Measurements from ENCODE around the gene APOA4. TPM values are rescaled to one million over a fixed set of nuclear protein-coding genes. Genes with fewer than 3 reads are reported as not detected.

The APOA4 gene
- not detected for polyA plus RNA-seq (2012; ENCODE audit: insufficient read depth, insufficient read length)

DNA sequence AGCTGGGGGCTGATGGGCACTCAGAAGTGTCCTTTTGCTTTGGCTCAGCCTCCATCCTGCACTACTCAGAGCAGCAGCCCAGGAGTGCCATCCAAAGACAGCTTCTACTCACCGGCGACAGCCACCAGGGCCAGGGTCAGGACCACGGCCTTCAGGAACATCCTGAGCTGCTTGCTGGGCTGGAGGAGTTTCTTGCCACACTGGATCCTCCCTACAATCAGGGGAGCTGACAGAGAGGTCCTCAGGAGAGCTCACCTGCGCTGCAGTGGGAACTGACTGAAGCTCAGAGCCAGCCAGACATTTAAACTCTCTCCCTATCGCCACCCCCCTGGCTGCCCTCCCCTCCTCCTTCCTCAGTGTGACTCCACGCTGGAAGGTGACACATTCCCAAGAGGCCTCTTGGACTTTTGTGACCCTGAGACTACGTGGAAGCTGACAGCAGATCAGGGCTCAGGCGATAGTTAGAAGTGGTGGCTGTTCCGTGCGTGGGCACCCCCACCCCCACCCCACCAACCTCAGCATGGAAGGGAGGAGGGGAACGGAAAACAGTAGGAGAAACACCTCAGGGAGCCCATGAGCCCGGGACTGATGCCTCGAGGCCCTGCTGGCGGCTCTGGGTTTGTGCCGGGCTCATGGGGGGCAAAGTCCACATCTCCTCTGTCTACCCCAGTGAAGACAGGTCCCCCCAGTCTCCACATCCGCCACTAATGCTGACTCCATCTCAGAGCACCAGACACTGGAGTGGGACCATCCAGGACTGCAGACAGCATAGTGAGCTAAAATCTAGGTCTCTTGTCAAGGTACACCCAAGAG, at the start of gene APOA4:
Gene APOA4 (minus strand): TSS at position 274 of the 813 bp plus-strand sequence. CDS start 113 bp downstream, at position 161.
- no peak within 1 kb of the TSS for H3K4me3 ChIP-seq (ENCODE audit: low read length)
- no peak for DNase-seq (ENCODE audit: low read depth, low spot score)

DNA sequence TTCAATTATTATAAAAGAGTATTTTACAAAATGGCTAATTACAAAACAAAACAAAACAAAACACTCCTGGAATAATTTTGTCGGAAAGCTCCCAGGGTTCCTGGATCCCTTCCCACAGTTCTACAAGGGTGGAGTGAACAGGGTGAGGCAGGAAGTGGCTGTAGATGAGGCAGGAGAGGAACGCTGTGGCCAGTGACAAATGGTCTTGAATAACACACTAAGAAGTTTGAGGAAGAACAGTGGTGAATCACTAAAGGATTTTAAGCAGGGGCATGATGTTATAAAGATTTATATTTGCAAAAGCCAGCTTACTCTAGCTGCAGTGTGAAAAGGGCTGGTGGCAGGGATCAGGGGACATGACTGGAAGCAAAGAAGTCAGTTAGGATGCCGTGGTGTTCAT, 48.1 kb upstream of the APOA4 start:
- no peak overlapping the region for H3K4me3 ChIP-seq (ENCODE audit: low read length)
- no peak for DNase-seq (ENCODE audit: low read depth, low spot score)

DNA sequence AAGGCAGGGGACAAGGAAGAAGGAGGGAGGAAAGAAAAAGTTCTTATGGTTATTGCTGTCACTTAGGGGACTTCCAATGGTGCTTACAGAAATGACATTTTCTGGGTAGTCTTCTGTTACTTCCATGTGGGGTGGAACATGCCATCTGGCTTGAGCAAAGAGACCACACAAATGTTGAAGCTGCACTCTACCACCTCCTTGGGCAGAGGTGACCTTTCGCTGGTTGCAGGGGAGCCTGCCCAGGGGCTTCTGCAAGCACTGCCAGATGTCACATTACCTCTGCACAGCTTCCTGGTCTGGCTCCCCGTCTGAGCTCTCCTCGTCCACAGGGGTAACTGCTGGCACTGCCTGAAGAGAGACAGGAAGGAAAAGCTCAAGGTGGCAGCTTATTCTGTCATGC, 47.0 kb upstream of the APOA4 start:
- DNase-seq (ENCODE audit: low read depth, low spot score) = no peak
- H3K4me3 ChIP-seq (ENCODE audit: low read length) = no peak overlapping the region

DNA sequence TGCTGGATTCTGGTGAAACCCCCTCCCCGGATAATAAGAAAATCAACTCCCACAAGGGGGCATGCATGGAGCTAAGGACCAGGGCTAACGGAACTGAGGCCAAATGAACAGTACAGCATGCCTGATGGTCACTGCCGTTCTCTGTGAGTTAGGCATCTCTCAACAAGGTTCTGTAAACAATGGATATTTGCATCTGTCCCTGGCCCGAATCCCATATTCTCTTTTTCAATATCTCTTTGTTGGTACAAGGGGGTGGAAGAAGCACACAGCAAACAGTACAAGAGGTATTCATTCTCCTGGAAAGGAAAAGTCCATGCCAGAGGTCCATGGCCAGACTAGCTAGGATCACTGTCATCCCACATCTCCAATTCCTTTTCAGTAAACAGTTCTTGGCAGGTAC, 46.5 kb upstream of the APOA4 start:
- no peak for DNase-seq (ENCODE audit: low read depth, low spot score)
- no peak overlapping the region for H3K4me3 ChIP-seq (ENCODE audit: low read length)

DNA sequence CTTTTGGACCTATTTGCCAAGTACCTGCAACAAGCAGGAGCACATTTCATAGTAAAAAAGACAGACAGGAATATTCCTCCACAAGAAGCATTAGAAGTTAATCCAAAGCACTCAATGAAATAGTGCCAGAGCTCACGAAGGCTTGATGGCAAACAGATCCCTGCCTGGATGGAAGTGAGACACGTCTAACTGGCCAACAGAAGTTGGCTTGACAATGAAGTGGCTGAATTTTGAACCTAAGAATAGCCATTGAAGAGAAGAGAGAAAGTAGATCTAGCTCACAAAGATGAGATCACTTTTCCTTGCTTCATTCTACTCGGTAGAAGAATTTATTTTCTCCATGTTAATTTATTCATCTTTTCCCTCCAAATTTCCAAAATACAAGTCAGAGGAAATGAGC, 45.0 kb upstream of the APOA4 start:
- H3K4me3 ChIP-seq (ENCODE audit: low read length) = no peak overlapping the region
- no peak for DNase-seq (ENCODE audit: low read depth, low spot score)

DNA sequence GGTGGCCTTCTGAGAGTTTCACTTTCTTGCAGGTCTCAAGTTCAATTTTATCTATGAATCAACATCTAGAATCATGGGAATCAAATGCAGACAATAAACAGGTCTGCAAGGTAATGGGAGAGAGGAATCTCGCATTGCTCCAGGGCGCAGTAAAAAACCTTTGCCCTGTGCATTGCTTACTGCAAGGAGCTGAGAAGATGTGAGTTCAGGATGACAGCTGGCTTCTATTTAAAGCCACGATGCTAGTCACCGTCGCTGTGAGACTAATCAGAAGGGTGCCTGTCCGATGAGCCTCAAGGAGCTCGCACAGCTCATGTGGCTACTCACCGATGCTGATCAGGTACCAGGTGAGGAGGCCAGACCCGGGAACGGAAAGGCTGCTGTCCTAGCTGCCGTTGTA, 44.5 kb upstream of the APOA4 start:
- H3K4me3 ChIP-seq (ENCODE audit: low read length) = no peak overlapping the region
- no peak for DNase-seq (ENCODE audit: low read depth, low spot score)

DNA sequence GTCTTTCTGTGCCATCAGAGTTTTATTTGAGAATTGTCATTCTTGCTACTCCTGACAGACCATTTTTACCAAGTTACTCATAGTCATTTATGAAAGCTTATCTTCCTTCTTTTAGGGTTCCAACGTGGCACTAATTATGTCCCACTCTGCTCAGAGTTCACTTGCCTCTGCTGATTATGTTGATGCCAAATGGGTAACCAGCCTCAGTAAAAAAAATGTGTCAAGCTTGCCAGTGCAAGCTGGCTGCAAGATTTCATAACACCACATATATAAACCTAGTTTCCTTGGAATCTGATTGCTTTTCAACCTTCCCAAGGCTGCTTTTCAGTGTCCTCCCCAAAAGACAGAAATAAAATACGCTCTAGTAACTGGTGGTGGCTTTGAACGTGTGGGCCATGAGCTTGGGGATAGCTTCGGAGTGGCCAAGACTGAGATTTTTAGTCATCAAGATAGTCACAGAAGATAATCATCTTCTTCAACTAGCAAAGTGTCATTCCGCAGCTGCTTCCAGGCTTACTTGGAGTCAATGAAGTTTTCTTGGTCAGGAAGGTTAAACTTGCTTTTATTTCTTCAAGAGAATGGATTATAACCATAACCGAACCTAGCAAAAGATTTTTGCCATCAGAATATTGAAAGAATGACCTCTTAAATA, 43.8 kb upstream of the APOA4 start:
- H3K4me3 ChIP-seq (ENCODE audit: low read length) = no peak overlapping the region
- DNase-seq (ENCODE audit: low read depth, low spot score) = no peak

DNA sequence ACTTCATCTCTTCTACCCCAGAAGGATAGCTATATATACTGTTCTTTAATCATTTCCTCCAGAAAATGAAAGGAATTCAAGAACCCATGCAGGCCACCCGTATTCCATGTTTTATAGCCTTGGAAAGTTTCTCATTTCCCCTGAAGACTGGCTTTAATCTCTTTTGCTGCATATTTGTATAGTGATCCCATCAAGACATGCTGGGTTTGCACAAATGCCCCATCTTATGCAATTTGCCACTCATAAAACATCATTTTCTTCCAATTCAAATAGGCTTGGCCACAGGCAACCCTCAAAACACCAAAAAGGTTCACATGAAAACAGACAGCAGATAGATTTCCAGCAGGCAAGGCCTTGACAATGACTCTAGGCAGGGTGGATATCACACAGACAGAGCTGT, 42.6 kb upstream of the APOA4 start:
- no peak overlapping the region for H3K4me3 ChIP-seq (ENCODE audit: low read length)
- no peak for DNase-seq (ENCODE audit: low read depth, low spot score)

DNA sequence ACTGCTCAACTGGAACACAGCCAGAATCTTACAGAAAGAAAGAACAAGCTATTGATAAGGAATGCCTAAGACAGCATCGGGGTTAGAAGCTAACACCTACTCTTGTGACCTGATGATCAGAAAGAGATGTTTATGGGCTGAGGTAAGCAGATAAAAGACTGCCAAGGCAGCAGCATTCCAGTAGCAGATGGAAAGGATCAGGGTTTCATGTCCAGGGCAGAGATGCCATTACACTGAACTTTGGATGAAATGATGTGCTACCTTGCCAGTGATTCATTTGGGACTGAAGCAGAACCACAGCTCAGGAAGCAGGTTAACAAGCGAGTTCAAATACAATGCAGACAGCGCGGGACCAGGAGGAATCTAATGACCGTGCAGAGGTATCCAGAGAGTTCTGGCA, 41.4 kb upstream of the APOA4 start:
- H3K4me3 ChIP-seq (ENCODE audit: low read length) = no peak overlapping the region
- no peak for DNase-seq (ENCODE audit: low read depth, low spot score)

DNA sequence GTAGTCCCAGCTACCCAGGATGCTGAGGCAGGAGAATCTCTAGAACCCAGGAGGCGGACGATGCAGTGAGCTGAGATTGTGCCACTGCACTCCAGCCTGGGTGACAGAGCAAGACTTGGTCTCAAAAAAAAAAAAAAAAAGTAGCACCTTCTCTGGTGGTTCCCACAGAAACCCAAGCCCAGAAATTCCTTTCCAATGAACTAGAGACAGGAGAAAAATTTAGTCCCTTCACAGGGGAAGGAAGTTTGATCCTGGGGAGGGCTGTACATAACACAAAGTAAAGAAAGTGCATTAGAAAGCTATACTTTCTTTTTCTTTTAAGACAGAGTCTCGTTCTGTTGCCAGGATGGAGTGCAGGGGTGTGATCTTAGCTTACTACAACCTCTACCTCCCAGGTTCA, 39.8 kb upstream of the APOA4 start:
- no peak for DNase-seq (ENCODE audit: low read depth, low spot score)
- H3K4me3 ChIP-seq (ENCODE audit: low read length) = no peak overlapping the region

DNA sequence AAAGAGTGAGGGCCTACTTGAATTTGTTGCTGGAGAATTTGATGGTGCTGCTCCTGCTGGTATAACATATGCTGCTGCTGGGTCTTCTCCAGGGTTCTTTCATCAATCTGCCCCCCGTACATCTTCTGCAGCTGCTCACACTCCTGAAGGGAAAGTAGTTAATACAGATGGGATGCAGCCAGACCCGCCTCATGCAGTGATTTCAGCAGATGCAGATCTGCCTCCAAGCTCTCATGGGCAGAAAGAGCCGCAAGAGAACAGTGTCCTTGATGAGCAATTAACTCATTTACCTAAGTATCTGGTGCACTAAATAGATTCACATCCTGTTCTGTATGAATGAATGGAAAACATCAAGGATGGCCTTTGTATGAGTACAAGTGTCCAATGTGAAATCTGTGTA, 39.1 kb upstream of the APOA4 start:
- DNase-seq (ENCODE audit: low read depth, low spot score) = no peak
- no peak overlapping the region for H3K4me3 ChIP-seq (ENCODE audit: low read length)

DNA sequence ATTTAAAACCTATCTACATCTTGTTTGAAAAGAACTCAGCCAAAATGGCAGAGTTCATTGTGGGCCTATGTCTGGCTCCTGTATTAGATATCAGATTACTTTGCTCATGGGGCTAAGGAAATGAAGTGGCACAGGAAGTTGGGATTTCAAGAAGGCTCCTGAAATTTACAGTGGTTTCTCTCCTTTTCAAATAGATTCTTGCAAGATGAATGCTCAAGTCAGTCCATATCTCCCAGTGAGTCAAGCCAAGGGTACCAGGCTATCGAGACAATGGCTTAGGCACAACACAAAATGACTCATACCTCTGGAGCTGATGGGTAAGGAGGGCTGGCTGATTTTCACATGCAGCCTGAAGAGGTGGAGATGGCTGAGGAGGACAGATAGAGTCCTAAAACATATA, 38.4 kb upstream of the APOA4 start:
- DNase-seq (ENCODE audit: low read depth, low spot score) = no peak
- no peak overlapping the region for H3K4me3 ChIP-seq (ENCODE audit: low read length)

DNA sequence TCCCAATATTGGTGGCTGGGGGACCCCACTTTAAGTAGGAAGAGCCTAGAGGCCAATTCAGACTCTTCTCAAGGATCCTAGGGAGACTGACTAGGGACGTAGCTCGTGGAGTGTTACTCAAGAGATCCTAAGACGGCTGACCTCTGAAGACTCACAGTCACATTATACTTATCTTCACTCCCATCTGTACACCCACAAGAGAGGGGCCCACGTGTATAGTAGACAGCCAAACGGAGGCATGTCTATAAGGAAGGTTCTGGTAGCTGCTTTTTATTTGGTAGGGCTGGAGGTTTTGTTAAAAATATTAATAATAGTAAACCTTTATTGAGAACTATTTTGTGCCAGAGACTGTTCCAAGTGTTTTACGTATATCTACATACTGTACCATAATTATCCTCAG, 37.2 kb upstream of the APOA4 start:
- no peak for DNase-seq (ENCODE audit: low read depth, low spot score)
- no peak overlapping the region for H3K4me3 ChIP-seq (ENCODE audit: low read length)

DNA sequence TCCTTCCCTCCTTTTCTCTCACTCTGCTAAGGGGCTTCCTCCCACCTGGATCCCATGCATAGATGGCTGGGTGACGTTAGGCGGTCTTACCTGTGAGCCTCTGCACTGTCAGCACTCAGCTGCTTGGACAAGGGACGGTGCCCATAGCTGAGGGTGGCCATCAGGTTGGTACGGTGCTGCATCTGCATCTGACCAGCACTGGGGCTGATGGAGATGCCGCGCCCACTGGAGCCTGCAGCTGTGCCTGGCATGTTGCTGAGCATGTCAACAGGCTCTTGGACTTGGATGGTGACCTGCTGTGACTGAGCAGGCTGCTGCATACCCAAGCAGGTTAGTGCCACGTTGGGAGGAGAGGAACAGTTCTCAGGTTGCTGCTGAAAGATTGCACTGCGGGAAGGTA, 36.1 kb upstream of the APOA4 start:
- no peak for DNase-seq (ENCODE audit: low read depth, low spot score)

DNA sequence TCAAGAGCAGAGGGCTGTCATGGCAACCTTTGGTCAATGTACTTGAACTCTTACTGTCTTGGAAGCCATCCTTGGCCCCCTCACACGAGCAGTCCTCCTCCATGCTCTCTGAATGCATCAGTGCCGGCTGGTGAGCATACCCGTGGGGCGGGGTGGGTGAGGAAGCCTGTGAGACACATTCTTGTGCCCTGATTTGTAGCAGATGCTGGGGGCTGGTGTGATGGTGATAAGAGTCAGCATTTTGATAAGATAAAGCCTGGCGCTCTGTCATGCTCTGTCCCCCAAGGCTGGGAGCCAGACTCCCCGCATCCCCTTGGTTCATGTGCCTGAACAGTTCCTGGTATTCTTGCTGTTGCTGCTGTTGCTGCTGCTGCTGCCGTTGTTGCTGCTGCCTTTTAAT, 34.8 kb upstream of the APOA4 start:
- DNase-seq (ENCODE audit: low read depth, low spot score) = no peak
- H3K4me3 ChIP-seq (ENCODE audit: low read length) = no peak overlapping the region

More for the DNA sequence above, 36.1 kb upstream of the APOA4 start:
- H3K4me3 ChIP-seq (ENCODE audit: low read length) = no peak overlapping the region

DNA sequence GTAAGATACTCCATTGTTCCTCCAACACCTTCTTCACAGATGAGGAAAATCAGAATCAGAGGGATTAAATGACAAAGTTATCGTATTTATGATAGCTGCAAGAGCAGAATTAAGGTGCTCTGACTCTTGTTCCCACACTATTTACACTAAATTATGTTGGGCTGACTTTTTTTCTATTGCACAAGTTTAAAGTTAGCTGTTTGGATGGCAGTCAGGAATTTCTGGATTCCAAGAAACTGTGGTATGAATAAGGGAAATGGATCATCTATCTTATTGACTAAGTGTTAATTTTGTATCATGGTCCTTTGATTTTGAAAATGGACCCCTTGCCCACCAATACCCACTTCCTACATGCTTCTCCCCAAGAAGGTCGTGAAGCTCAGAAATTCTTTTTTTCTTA, 34.2 kb upstream of the APOA4 start:
- no peak for DNase-seq (ENCODE audit: low read depth, low spot score)
- H3K4me3 ChIP-seq (ENCODE audit: low read length) = no peak overlapping the region

DNA sequence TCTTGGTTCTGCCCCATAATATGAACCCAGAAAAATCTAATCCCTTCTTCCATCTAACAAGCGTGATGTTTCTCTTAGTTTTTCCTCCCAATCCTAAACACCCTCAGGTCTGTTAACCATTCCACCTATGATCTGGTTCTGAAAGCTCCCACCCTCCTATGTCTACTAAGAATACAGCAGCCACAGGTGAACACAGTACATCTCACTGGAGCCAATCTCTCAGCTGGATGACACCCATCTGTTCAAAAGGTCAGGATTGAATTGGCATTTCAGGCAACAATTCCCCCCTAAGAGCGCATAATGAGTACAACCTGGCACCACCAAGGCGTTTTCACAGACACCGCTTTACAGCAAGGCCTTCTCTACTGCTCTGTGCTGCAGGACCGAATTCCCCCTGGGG, 33.3 kb upstream of the APOA4 start:
- DNase-seq (ENCODE audit: low read depth, low spot score) = no peak
- H3K4me3 ChIP-seq (ENCODE audit: low read length) = no peak overlapping the region

DNA sequence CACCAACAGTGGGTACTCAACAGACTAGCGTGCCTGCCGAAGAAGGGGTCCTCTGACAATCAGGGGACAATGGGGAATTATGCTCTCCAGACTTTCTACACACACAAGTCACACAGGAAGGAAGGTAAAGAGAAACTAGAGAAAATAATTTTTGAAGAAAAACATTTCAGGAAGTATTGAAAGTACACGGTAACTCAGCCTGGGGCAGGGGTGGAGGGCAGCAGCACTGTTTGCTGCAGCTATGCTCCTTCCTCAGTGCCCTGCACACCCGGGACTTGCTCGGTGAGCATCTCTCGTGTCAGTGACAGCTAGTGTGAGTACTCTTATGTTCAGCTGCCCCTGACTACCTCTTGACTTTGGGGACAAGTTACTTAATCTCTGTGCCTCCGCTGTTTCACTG, 32.3 kb upstream of the APOA4 start:
- no peak overlapping the region for H3K4me3 ChIP-seq (ENCODE audit: low read length)
- DNase-seq (ENCODE audit: low read depth, low spot score) = no peak

DNA sequence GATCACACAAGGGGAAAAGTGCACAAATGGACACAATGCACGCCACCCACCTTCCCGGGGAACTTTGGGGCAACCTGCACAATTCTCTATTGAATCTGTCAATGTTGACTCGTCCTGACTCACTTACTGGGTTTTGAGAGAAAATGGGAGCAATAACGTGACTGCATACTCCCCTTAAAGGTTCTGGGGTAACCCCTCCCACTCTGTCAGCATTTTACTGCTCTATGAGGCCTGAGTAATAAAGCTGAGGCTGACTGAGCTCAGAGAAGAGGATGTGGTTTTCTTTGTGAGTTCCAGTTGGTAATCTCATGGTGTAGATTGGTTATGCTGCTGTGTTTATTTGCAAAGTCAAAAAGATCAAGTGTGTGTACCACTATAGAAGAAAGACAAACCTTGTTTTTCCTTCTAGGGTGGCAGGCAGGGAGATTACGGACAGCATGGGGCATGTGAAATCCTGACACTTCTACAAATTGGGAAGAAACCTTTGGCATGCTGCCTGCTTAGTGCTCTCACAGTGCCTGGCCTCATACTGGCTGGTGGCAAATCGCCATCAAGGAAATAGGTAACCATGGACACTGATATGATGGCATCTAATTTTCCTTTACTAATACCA, 30.5 kb upstream of the APOA4 start:
- DNase-seq (ENCODE audit: low read depth, low spot score) = peak; percentile 96
- peak overlapping the region; percentile 35 for H3K4me3 ChIP-seq (ENCODE audit: low read length)

DNA sequence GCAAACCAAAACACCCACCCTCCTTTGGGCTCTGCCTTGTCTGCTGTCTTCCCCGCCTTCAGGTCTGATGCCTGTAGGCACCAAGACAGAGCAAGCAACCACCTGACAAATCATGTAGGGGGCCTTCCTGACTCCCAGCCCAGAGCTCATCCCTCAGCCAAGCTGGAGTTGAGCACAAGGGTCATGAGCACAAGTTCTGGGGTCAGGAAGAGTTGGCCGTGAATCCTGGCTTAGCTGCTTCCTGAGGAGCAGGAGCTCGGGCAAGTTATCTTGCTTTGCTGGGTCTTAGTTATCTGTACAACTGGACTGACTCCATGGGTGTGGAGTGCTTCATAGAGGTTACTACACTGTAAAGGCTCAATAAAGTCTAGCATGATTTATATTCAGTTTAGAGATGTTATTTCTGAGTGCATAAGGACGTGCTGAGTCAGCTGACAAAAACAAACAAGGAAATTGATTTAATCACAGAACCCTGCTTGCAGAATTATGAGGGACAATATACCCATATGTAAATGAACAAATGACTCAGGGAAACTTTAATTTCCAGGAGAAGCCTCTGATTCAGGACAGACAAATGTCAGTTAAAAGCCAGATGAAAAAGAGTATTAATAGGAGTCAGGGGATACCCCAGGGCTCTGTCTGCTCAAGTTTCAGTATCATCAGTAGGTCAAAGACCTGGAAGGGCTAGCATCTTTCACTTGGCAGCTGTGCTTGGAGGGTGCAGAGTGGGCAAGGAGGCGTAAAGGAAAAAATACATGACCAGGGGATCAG, 29.3 kb upstream of the APOA4 start:
- peak overlapping the region; percentile 36; the same call in 1 of the 2 replicates for H3K4me3 ChIP-seq (ENCODE audit: low read length)
- peak; percentile 49 for DNase-seq (ENCODE audit: low read depth, low spot score)

Data from Jurkat, Clone E6-1 (cell line).